ENCODE results near the gene RPL18.
"Not testable (repeated sequence)": the region's sequence is repeated elsewhere in the genome, so short reads cannot be mapped to it uniquely, and the experiment has no call there.

RPL18 gene

DNA sequence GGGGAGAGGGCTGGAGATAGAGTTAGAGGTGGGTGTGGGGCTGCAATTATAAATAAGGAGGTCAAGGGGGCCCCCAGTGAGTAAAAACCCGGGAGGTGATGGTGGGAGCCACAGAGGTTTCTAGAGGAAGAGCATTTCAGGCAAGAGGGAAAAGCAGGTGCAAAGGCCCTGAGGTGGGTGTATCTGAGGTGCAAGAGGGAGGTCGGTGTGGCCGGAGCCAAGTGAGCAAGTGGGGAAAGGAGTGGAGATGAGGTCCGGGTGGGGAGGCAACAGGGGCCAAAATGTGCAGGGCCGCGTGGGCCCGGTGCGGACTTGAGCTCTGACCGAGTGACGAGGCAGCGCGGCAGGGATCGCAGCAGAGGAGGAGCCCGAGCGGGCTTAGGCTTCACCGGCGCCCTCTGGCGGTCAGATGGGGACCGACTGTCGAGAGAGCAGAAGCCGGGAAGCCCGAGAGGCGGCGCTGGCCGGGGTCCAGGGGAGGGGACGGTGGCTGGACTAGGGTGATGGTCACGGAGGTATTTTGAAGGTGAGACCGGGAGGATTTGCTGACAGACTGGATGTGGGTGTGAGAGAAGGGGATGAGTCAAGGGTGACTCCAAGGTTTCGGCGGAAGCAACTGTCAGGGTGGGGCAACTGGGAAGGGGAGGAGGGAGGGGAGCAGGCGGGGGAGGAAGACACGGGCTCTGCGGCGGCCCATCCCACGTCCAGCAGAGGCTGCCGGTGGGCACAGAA lies 30.1 kb downstream of the RPL18 start:
- peak overlapping the region; percentile 21 for H3K4me3 ChIP-seq (ENCODE audit: low read depth, low read length)

- no peak overlapping the region for H3K4me3 ChIP-seq (ENCODE audit: low read depth, low read length)
These were observed 31.6 kb downstream of the RPL18 start for GRCh38 chr19:48587387-48587786.

DNA sequence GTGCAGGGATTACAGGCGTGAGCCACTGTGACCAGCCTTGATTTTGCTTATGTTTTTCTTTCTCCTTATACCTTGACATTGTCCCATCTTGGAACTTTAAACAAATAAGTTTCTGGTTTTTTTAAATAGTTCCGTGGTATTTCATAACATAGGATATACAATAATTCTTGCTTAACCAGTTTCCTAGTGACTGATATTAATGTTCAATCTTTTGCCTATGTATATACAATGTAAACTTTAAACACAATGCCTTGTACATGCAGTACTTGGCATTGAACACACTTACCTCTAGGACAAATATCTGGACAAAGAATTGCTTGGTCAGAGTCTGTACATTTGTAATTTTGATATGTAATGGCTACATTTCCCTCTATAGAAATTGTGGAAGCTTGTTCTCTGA lies 36.8 kb downstream of the RPL18 start:
- no peak overlapping the region for H3K4me3 ChIP-seq (ENCODE audit: low read depth, low read length)

DNA sequence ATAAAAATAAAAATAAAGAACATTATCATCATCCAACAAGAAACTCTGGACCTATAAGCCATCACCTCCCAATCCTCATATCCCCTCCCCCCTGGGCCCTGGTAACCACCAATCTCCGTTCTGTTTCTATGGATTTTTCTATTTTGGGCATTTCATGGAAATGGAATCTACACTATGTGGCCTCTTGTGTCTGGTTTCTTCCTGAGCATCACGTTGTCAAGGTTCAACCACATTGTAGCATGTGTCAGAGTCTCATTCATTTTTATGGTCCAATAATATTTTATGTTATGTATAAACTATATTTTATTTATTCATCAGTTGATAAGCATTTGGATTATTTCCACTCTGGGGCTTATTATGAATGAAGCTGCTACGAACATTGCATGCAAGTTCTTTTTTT lies 40.1 kb downstream of the RPL18 start:
- H3K4me3 ChIP-seq (ENCODE audit: low read depth, low read length): no peak overlapping the region

GRCh38 chr19:48577908-48578307 lies 41.1 kb downstream of the RPL18 start:
- H3K4me3 ChIP-seq (ENCODE audit: low read depth, low read length): not testable (repeated sequence)

DNA sequence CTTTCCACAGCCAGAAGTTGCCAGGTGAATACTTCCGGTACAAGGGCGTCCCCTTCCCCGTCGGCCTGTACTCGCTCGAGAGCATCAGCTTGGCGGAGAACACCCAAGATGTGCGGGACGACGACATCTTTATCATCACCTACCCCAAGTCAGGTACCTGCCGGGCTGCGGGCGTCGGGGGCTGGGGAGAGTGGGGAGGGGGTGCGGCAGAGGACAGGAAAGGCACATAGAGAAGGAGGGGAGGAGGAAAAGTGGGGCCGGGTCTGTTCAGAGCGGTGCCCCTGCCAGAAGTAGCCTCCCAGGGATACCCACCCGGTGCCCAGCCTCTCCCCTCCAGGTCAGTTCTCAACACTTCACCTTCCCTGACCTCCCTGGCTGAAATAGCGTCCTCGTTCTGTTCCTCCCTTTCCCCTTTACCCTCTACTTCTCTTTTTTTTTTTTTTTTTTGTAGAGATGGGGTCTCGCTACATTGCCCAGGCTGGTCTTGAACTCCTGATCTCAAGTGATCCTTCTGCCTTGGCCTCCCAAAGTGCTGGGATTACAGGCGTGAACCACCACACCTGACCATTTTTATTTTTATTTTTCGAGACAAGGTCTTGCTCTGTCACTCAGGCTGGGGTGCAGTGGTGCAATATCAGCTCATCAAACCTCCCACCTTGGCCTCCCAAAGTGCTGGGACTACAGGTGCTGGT lies 42.9 kb downstream of the RPL18 start:
- H3K4me3 ChIP-seq (ENCODE audit: low read depth, low read length): no peak overlapping the region

DNA sequence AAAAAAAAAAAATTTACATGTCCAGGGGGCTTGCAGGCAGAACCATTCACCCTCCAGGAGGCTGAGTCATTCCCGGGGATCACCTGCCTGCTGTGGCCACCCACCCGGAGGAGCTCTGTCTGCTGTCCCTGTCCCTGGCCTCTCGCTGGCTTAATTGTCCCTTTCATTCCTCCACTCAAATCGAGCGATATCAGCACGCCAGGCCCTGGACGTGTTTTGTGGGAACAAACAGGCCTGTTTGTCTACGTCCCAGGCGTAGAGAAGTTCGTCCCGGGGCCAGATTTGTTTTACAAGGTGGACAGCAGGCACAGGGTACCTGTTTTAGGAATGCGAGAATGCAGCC lies 45.8 kb downstream of the RPL18 start:
- H3K4me3 ChIP-seq (ENCODE audit: low read depth, low read length): no peak overlapping the region

DNA sequence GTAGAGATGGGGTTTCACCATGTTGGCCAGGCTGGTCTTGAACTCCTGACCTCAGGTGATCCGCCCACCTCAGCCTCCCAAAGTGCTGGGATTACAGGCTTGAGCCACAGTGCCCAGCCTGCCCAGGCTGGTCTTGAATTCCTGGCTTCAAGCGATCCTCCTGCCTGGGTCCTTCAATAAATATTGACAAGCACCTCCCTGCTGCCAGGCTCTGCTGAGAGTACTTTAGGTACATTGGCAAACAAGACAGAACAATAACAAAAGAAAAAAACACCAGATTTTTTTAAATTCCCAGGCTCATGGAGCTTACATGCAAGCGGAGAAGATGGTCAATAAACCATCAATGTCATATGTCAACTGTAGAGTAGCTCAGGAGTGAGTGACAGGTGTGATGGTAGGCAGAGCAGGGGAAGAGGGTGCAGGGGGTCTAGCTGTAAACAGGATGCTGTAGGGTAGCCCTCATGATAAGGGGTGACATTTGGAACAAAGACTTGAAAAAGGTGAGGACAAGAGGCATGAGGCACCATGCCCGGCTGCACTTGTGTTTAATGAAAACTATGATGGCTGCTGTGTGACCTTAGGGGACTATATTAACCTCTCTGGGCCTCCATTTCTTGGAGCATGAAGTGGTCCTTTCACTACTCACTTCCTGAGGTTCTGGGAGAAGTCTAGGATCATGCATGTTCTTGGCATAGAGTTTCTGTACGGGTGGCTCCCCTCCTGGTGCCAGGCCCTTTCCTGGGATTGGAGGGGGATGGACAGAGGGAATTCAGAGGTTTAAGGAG lies 47.4 kb downstream of the RPL18 start:
- no peak overlapping the region for H3K4me3 ChIP-seq (ENCODE audit: low read depth, low read length)

DNA sequence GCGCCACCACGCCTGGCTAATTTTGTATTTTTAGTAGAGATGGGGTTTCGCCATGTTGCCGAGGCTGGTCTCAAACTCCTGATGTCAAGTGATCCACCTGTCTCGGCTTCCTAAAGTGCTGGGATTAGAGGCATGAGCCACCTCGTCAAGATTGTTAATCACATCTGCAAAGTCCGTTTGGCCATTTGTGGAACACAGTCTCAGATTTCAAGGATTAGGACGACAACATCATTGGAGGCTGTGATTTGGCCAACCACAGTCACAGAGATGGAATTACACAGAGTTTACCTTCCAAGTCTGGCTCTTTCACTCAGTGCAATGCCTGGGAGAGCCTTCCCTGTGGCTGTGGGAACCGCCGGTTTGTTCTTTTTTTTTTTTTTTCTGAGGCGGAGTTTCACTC lies 49.2 kb downstream of the RPL18 start:
- H3K4me3 ChIP-seq (ENCODE audit: low read depth, low read length): no peak overlapping the region

DNA sequence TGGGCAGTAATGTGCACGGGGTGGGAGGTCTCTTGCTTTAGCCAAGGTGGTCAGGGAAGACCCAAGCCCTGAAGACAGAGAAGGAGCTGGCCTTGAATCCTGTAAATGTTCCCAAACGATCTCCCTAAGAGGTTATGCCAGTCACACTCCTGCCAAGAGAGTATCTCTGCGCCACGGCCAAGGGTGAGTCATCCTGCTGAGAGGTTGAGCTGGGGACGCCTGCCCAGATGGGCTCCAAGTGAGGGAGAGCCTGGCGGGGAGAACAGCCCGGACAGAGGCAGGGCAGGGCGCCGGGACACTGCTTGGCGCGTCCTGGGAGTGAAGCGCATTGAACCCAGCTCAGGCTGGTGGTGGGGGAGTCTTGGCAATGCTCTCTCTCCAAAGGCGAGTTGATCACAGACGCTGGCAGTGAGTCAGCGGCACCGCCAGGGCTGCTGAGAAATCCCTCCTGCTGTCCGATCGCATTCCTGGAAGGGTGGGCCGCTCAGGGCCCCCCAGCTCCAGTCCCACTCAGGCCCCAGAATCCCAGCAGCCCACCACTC lies 50.6 kb downstream of the RPL18 start:
- no peak overlapping the region for H3K4me3 ChIP-seq (ENCODE audit: low read depth, low read length)
